ENCODE measurements around the gene ROR2.

Gene ROR2

GRCh38 chr9:91837981-91838731 is 111.9 kb downstream of the ROR2 start:
- no peak for DNase-seq

- no peak for DNase-seq
These were observed 113.5 kb downstream of the ROR2 start for GRCh38 chr9:91836515-91836914.

- DNase-seq, result no peak
These were observed 114.4 kb downstream of the ROR2 start for GRCh38 chr9:91835632-91836031.

GRCh38 chr9:91835216-91835615 is 114.8 kb downstream of the ROR2 start:
- DNase-seq, result no peak

GRCh38 chr9:91834740-91835139 is 115.3 kb downstream of the ROR2 start:
- no peak for DNase-seq

- DNase-seq, result no peak
These were observed 116.2 kb downstream of the ROR2 start for GRCh38 chr9:91833878-91834255.

- no peak for DNase-seq
These were observed 116.7 kb downstream of the ROR2 start for GRCh38 chr9:91833096-91833877.

GRCh38 chr9:91832322-91832721 is 117.7 kb downstream of the ROR2 start:
- no peak for DNase-seq

GRCh38 chr9:91825866-91826265 is 124.2 kb downstream of the ROR2 start:
- no peak for DNase-seq

GRCh38 chr9:91825422-91825821 is 124.6 kb downstream of the ROR2 start:
- DNase-seq, result no peak

GRCh38 chr9:91824601-91825305 is 125.3 kb downstream of the ROR2 start:
- DNase-seq, result no peak

GRCh38 chr9:91824151-91824550 is 125.9 kb downstream of the ROR2 start:
- no peak for DNase-seq

- DNase-seq, result no peak
These were observed 128.8 kb downstream of the ROR2 start for GRCh38 chr9:91820949-91821880.

- no peak for DNase-seq
These were observed 129.8 kb downstream of the ROR2 start for GRCh38 chr9:91820126-91820750.

GRCh38 chr9:91818647-91819403 is 131.2 kb downstream of the ROR2 start:
- no peak for DNase-seq

GRCh38 chr9:91818225-91818585 is 131.8 kb downstream of the ROR2 start:
- no peak for DNase-seq

GRCh38 chr9:91817493-91818224 is 132.4 kb downstream of the ROR2 start:
- no peak for DNase-seq

GRCh38 chr9:91817106-91817492 is 132.9 kb downstream of the ROR2 start:
- DNase-seq, result no peak

GRCh38 chr9:91816356-91816755 is 133.7 kb downstream of the ROR2 start:
- DNase-seq, result no peak

GRCh38 chr9:91815896-91816295 is 134.1 kb downstream of the ROR2 start:
- no peak for DNase-seq

GRCh38 chr9:91814753-91815152 is 135.3 kb downstream of the ROR2 start:
- no peak for DNase-seq
